Bronchial epithelial cell (primary cell): Measurements from ENCODE around the gene FBXL17. TPM values are rescaled to one million over a fixed set of nuclear protein-coding genes. Genes with fewer than 3 reads are reported as not detected.
A peak's percentile ranks its signal among the peaks of the same experiment; 100 is the strongest.
"Not testable (repeated sequence)": the region's sequence is repeated elsewhere in the genome, so short reads cannot be mapped to it uniquely, and the experiment has no call there.

Experiments used
- DNase-seq: peaks from one replicate; pipeline ENCODE4 v3.0.0-alpha.2; 2010; ENCODE audit warnings: low read depth
- FAIRE-seq: peaks from 2 replicates; lab custom pipeline; 2011; peaks lifted over from hg19 to GRCh38; lab: Jason Lieb, UNC
- H3K27me3 ChIP-seq: 2 replicates; pipeline ENCODE4 v1.5.1; 2011; ENCODE audit warnings: low read length; ENCODE audit not compliant: control insufficient read depth, insufficient read depth
- H3K36me3 ChIP-seq: 2 replicates; pipeline ENCODE4 v1.5.1; 2011; ENCODE audit warnings: low read length; ENCODE audit not compliant: control insufficient read depth, insufficient read depth
- H3K4me3 ChIP-seq: 2 replicates; pipeline ENCODE4 v1.5.1; 2011; ENCODE audit warnings: mild to moderate bottlenecking, low read depth, low read length, control low read depth
- CTCF ChIP-seq: IDR thresholded peaks from 2 replicates; pipeline ENCODE4 v1.5.1; 2011; ENCODE audit warnings: mild to moderate bottlenecking, moderate library complexity, low read length, control low read depth, inconsistent platforms; ENCODE audit not compliant: insufficient read depth, severe bottlenecking
- total RNA-seq: library from RNA; depleted of rRNA; stranded (reverse); fragments of >200 nt; gene quantifications from 2 replicates; pipeline ENCODE4 v1.2.1, GENCODE V29; 2014

Gene FBXL17
- total RNA-seq, 1 donor from 2014 or later: 6.6 TPM

- DNase-seq: peak; percentile 43
- Histone ChIP-seq H3K27me3 (no peaks in the 10 kb centered on the region), H3K36me3 (no peaks in the 10 kb centered on the region), H3K4me3 (no peak overlapping the region)
- TF ChIP-seq CTCF: no peak
- FAIRE-seq: no peak
These were observed 214.7 kb downstream of the FBXL17 start for GRCh38 chr5:108167174-108167573.

GRCh38 chr5:108164574-108164973 is 217.3 kb downstream of the FBXL17 start:
- Histone ChIP-seq H3K27me3 (no peaks in the 10 kb centered on the region), H3K4me3 (no peak overlapping the region), H3K36me3 (no peaks in the 10 kb centered on the region)
- FAIRE-seq (no peak), DNase-seq (no peak)
- TF ChIP-seq CTCF: no peak

- not testable (repeated sequence) for H3K27me3 ChIP-seq, FAIRE-seq, H3K36me3 ChIP-seq, DNase-seq, H3K4me3 ChIP-seq
These were observed 229.0 kb downstream of the FBXL17 start for GRCh38 chr5:108152854-108153253.

DNA sequence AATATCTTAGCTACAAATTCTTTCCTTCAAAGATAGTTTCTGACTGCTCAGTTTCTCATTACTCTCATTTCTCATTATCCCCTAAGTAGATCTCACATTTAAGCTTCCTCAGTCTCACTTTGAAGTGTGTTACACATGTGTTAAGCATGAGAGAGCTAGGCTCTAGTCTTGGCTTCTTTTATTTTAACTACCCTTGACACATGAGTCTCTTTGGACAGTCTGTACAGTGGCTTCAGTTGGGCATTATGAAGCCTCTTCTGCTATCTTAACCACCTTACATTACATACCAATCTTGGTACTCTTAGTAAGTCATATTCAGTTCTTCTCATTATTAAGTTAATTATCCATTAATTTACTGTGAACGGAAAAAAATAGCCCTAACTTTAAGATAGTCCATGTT is 232.5 kb downstream of the FBXL17 start:
- H3K27me3 ChIP-seq: no peaks in the 10 kb centered on the region
- FAIRE-seq (no peak), DNase-seq (no peak)
- H3K4me3 ChIP-seq: no peak overlapping the region
- TF ChIP-seq CTCF: no peak
- no peaks in the 10 kb centered on the region for H3K36me3 ChIP-seq

- peak; percentile 31 for DNase-seq
These were observed 233.2 kb downstream of the FBXL17 start for GRCh38 chr5:108148715-108149139.

GRCh38 chr5:108146222-108146621 is 235.7 kb downstream of the FBXL17 start:
- no peak for DNase-seq
- no peak overlapping the region for H3K4me3 ChIP-seq
- FAIRE-seq: no peak
- no peaks in the 10 kb centered on the region for H3K36me3 ChIP-seq
- no peaks in the 10 kb centered on the region for H3K27me3 ChIP-seq
- no peak for TF ChIP-seq CTCF

More at GRCh38 chr5:108148715-108149139, 233.2 kb downstream of the FBXL17 start:
- Histone ChIP-seq H3K36me3 (no peaks in the 10 kb centered on the region), H3K27me3 (no peaks in the 10 kb centered on the region), H3K4me3 (no peak overlapping the region)
- no peak for FAIRE-seq
- peak; percentile 31 for TF ChIP-seq CTCF
